NB4 (cell line): Measurements from ENCODE around the gene CES3.

ENCODE experiments used
- POLR2A ChIP-seq: IDR thresholded peaks from 2 replicates; pipeline ENCODE4 v1.6.1; 2011; ENCODE audit warnings: mild to moderate bottlenecking; ENCODE audit not compliant: insufficient read length; ENCODE audit errors: extremely low read depth
- TF ChIP-seq, protein P1 (sequence below): IDR thresholded peaks from one replicate; pipeline ENCODE4 v1.5.1; 2012; ENCODE audit warnings: low read depth, low read length

DNA sequence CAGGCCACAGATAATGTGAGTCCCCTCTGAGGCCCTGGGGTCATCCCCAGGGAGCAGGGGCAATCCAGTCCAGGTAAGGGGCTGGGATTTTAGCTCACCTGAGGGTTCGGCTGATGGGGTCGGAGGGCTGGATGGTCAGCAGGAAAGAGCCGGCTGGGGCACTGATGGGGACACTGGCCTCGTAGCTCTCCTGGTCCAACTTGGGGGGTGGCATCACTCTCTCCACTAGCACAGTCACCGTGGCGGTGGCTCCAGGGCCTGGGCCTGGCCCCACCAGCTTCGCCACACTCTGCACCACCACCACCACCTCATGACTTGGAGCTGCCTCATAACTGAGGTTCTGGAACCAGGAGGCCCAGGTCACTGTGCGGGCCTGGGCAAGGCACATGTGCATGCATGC lies 49.3 kb upstream of the CES3 start:
- TF ChIP-seq, protein P1, sequence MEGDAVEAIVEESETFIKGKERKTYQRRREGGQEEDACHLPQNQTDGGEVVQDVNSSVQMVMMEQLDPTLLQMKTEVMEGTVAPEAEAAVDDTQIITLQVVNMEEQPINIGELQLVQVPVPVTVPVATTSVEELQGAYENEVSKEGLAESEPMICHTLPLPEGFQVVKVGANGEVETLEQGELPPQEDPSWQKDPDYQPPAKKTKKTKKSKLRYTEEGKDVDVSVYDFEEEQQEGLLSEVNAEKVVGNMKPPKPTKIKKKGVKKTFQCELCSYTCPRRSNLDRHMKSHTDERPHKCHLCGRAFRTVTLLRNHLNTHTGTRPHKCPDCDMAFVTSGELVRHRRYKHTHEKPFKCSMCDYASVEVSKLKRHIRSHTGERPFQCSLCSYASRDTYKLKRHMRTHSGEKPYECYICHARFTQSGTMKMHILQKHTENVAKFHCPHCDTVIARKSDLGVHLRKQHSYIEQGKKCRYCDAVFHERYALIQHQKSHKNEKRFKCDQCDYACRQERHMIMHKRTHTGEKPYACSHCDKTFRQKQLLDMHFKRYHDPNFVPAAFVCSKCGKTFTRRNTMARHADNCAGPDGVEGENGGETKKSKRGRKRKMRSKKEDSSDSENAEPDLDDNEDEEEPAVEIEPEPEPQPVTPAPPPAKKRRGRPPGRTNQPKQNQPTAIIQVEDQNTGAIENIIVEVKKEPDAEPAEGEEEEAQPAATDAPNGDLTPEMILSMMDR, result no peak
- no peak for TF ChIP-seq POLR2A
